Omental fat pad (tissue), 4 donors: ENCODE results near the gene ABHD12B. TPM values are rescaled to one million over a fixed set of nuclear protein-coding genes. Genes with fewer than 3 reads are reported as not detected.

ENCODE experiments used
- ATAC-seq: fragments of 150-250 bp; one replicate; pipeline ENCODE4 v1.9.1; 2016; ENCODE audit warnings: mild to moderate bottlenecking, moderate library complexity; ENCODE audit not compliant: low FRiP score
- DNase-seq: peaks from one replicate; pipeline ENCODE4 v3.0.0-alpha.2; 2019; ENCODE audit warnings: low spot score
- total RNA-seq, 4 donors: library from RNA; depleted of rRNA; stranded (reverse); fragments of >200 nt; gene quantifications; one replicate each; pipeline ENCODE4 v1.1.0, GENCODE V29; 2016
- TF ChIP-seq, protein P1 (sequence below), 3 donors: fragments of 450-650 bp; IDR thresholded peaks; one replicate each; pipeline ENCODE4 v1.5.1; 2016 to 2017; ENCODE audit warnings: antibody characterized with exemption in 3 of 3, mild to moderate bottlenecking in 3 of 3, moderate library complexity in 2 of 3

The ABHD12B gene
- total RNA-seq, 4 donors from 2014 or later = 2.5 TPM; not detected in 3

DNA sequence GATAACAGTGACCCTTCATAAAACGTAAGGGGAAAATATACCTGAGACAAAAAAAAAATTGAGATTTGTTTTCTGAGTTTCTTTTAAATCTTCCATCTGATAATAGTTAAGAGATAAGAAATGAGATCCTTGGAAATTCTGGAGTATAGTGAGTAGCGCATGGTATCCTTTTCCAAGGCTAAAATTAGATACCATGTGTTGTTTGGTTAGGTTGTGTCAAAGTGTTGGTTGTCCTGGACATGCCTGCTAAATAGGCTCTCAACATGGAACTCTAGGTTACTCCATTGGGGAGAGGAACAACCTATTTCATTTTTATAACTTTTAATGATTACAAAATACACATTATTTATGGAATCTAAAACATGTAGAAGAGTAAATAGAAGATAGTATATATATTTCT, 57.7 kb downstream of the ABHD12B start:
- no peak for DNase-seq
- no peak for ATAC-seq
- TF ChIP-seq, protein P1, sequence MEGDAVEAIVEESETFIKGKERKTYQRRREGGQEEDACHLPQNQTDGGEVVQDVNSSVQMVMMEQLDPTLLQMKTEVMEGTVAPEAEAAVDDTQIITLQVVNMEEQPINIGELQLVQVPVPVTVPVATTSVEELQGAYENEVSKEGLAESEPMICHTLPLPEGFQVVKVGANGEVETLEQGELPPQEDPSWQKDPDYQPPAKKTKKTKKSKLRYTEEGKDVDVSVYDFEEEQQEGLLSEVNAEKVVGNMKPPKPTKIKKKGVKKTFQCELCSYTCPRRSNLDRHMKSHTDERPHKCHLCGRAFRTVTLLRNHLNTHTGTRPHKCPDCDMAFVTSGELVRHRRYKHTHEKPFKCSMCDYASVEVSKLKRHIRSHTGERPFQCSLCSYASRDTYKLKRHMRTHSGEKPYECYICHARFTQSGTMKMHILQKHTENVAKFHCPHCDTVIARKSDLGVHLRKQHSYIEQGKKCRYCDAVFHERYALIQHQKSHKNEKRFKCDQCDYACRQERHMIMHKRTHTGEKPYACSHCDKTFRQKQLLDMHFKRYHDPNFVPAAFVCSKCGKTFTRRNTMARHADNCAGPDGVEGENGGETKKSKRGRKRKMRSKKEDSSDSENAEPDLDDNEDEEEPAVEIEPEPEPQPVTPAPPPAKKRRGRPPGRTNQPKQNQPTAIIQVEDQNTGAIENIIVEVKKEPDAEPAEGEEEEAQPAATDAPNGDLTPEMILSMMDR (IDR thresholded peaks at IDR 0.05) = no peak

DNA sequence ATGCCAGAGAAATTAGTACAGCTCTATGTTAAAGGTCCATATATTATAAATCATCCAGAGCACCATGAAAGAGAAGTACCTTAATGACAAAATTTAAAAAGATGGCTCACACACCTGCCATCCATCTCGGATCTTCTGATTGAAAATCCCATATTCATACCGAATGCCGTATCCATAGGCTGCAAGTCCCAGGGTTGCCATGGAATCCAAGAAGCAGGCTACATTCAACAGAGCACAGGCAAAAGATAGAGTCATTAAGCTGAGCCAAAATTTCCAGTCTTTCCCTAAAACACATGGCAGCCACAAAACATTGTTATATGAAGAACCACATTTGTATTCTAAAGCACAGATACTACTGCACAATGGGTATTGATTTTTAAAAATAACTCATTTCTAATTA, 59.7 kb downstream of the ABHD12B start:
- no peak for ATAC-seq
- no peak for DNase-seq
- TF ChIP-seq, protein P1 (IDR thresholded peaks at IDR 0.05) = no peak

DNA sequence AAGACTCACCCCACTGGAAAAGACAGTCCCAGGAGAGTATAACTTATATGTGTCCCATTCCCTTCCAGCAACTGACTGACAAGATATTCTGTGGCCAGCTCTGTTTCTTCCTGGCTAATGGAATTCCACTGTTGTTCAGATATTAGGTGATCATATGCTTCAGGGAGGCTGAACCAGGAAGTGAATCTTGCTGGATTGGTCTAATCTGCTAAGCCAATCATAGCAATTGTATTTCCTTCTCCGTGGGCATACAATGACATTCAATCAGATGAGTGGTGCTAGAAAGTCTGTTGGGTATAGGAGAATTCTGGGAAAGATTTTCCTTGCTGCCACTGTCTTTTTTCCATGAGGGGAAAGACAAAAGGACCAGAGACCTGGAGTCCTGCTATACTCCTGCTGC, 60.3 kb downstream of the ABHD12B start:
- ATAC-seq (no peak), DNase-seq (no peak)
- TF ChIP-seq, protein P1 (IDR thresholded peaks at IDR 0.05) = no peak

DNA sequence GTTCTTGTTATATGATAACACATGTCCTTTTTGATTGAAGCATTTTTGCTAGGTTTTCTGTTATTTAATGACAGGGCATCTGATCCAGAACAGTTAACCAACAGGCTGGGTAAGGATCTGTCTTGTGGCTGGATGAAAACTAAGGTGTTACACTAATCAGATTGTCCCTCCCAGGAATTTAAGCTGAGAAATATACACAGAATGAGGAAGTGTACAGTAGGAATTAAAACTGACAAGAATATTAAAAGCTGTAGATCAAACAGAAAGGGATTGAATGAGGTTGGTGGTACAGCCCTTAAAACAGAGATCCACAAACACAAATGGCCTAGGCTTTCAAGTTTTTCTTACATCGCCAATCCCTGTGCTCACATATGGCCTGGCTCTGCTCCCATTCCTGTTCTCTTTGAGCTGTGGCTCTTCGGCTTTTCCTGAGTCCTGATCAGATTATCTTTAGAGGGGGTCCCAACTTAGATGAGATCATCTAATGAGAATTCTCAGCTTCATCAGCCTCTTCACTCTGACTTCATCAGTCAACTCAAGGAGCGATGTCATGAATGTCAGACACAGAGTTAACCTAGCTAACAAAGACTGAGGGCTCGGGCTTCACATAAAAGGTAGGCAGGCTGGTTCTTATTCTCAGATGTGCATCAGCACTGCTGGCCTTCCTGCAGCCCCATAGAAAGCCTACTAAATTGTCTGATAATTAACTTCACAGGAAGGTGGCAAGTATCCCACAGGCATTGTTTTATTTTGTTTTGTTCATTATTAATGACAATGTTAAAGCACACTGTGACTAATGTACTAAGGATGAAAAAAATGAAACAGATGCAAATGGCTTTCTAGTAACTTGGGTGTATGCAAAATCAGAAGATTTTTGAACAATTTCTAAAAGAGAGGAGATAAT, 61.0 kb downstream of the ABHD12B start:
- TF ChIP-seq, protein P1 (IDR thresholded peaks at IDR 0.05) = no peak
- no peak for ATAC-seq

DNA sequence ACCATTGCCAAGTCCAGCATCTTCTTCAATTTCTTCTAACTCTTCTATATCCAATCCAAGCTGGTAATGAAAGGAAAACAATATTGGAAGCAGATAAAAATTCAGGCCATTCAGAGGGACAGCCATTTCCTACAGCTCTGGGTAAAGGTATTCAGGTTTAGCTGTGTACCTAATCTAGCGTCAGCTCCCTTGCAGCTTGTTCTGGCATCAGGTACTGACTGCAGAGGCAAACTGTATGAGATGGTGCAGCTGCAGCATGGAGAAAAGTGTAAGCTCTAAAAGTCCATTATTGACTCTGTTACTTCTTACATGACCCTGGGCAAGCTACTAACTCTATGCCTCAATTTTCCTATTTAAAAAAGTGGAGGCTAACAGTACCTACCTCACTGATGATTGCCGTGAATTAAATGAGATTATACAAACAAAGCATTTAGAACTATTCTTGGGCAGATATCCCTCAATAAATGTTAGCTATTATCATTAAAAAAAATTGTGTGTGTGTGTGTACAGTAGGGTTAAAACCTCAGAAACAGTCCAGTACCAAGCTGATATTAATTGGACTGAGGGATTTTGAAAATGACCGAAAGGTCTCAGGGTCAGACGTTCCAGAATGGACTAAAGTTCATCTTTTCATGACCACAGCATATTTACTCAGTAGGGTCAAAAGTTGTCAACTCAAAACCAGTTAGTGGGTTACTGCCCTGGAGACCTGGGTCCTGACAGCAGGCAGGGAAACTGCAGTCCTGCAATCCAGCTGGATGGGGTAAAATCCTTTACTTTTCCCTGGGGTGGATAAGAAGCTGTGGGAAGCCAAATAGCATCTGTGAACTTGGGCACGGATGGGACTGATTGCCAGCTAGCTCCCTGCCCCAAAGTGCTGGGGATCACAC, 63.5 kb downstream of the ABHD12B start:
- ATAC-seq (no peak), DNase-seq (no peak)
- TF ChIP-seq, protein P1 (IDR thresholded peaks at IDR 0.05) = no peak

More for the DNA sequence above, 61.0 kb downstream of the ABHD12B start:
- DNase-seq = no peak

DNA sequence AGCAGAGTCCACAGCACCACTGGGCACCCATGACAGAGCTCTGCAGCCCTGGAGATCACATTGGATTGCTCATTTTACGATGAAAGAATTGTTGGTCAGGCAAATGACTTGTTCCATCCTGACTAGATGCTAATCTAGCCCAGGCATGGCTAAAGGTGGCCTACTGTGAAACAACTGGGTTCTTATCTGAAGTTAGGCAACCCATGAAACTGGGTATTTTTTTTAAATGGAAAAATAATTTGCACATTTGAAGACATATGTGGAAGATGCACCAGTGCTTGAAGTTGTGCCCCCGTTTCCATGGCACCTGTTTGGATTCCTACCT, 64.1 kb downstream of the ABHD12B start:
- DNase-seq (no peak), ATAC-seq (no peak)
- TF ChIP-seq, protein P1 (IDR thresholded peaks at IDR 0.05) = no peak
